ENCODE results near the gene PI4K2A. TPM values are rescaled to one million over a fixed set of nuclear protein-coding genes. Genes with fewer than 3 reads are reported as not detected.
"Not testable (repeated sequence)": the region's sequence is repeated elsewhere in the genome, so short reads cannot be mapped to it uniquely, and the experiment has no call there.

Gene PI4K2A
- polyA plus RNA-seq, 1 donor (not counting 4 experiments of a cell fraction or from before 2014, with no cell fraction given): 51.3 TPM

- Histone ChIP-seq H3K9ac (ENCODE audit: control insufficient read depth, extremely low read depth, insufficient read depth, low read length) (no peak overlapping the region), H3K27ac (ENCODE audit: control insufficient read depth, insufficient read depth, low read length) (no peak overlapping the region), H3K9me1 (ENCODE audit: control insufficient read depth, extremely low read depth, insufficient read depth, low read length) (no peaks in the 10 kb centered on the region), H3K4me3 (ENCODE audit: control insufficient read depth in 2 of 3, extremely low read depth in 1 of 3, insufficient read depth in 2 of 3, low read depth in 1 of 3, low read length in 3 of 3) (no peak overlapping the region), H3K4me1 (ENCODE audit: control insufficient read depth, extremely low read depth, insufficient read depth, low read length) (peaks cover 10% of the 10 kb centered on the region), H3K36me3 (ENCODE audit: control insufficient read depth in 2 of 2, extremely low read depth in 1 of 2, insufficient read depth in 2 of 2, low read length in 2 of 2) (no peaks in the 10 kb centered on the region), H3K9me3 (ENCODE audit: control insufficient read depth, low read depth, low read length) (no peaks in the 10 kb centered on the region), H3K79me2 (ENCODE audit: control insufficient read depth, insufficient read depth, low read length) (peaks cover 4% of the 10 kb centered on the region), H3K27me3 (ENCODE audit: control insufficient read depth, extremely low read depth, insufficient read depth, low read length) (no peaks in the 10 kb centered on the region), H3K4me2 (ENCODE audit: control insufficient read depth, extremely low read depth, insufficient read depth, low read depth, low read length) (no peak overlapping the region), H2AFZ (ENCODE audit: control insufficient read depth, low read length) (no peak overlapping the region), H4K20me1 (ENCODE audit: control insufficient read depth, extremely low read depth, insufficient read depth, low read length) (no peaks in the 10 kb centered on the region)
- TF ChIP-seq CTCF (optimal IDR thresholded peaks at IDR 0.05 in 1 of 3, IDR thresholded peaks at IDR 0.05 in 1 of 3, conservative IDR thresholded peaks at IDR 0.05 in 1 of 3; ENCODE audit: extremely low read depth in 1 of 3, insufficient read depth in 2 of 3, low read length in 3 of 3) (no peak), EZH2 (IDR thresholded peaks at IDR 0.05; ENCODE audit: low read length) (no peak)
- FAIRE-seq (no peak), DNase-seq (ENCODE audit: low read depth, low spot score) (no peak)
- dilution Hi-C loops (cut with MboI; ENCODE audit: extremely low pct_ligation_motif_present, low sequenced_read_pairs): no loop called here
Measured at GRCh38 chr10:97635577-97635976, 4.9 kb upstream of the PI4K2A start.

- H3K79me2 ChIP-seq (ENCODE audit: control insufficient read depth, insufficient read depth, low read length): peaks cover 33% of the 10 kb centered on the region
- H3K9me3 ChIP-seq (ENCODE audit: control insufficient read depth, low read depth, low read length); H3K27me3 ChIP-seq (ENCODE audit: control insufficient read depth, extremely low read depth, insufficient read depth, low read length); H3K9ac ChIP-seq (ENCODE audit: control insufficient read depth, extremely low read depth, insufficient read depth, low read length); H4K20me1 ChIP-seq (ENCODE audit: control insufficient read depth, extremely low read depth, insufficient read depth, low read length); FAIRE-seq; H3K27ac ChIP-seq (ENCODE audit: control insufficient read depth, insufficient read depth, low read length); DNase-seq (ENCODE audit: low read depth, low spot score); dilution Hi-C loops (cut with MboI; ENCODE audit: extremely low pct_ligation_motif_present, low sequenced_read_pairs); H3K9me1 ChIP-seq (ENCODE audit: control insufficient read depth, extremely low read depth, insufficient read depth, low read length); H3K36me3 ChIP-seq (ENCODE audit: control insufficient read depth in 2 of 2, extremely low read depth in 1 of 2, insufficient read depth in 2 of 2, low read length in 2 of 2); H3K4me1 ChIP-seq (ENCODE audit: control insufficient read depth, extremely low read depth, insufficient read depth, low read length); H3K4me3 ChIP-seq (ENCODE audit: control insufficient read depth in 2 of 3, extremely low read depth in 1 of 3, insufficient read depth in 2 of 3, low read depth in 1 of 3, low read length in 3 of 3); H2AFZ ChIP-seq (ENCODE audit: control insufficient read depth, low read length); H3K4me2 ChIP-seq (ENCODE audit: control insufficient read depth, extremely low read depth, insufficient read depth, low read depth, low read length): not testable (repeated sequence)
Measured at GRCh38 chr10:97639090-97639489, 1.4 kb upstream of the PI4K2A start.

All from keratinocyte (primary cell).